ENCODE results near the gene PRAC1. TPM values are rescaled to one million over a fixed set of nuclear protein-coding genes. Genes with fewer than 3 reads are reported as not detected.

PRAC1 gene
- total RNA-seq, 2 experiments from 2014 or later, result not detected

- no peak overlapping the region for H3K27ac ChIP-seq (ENCODE audit: low read depth, low read length, poor library complexity, severe bottlenecking)
- POLR2A ChIA-PET, result no interaction called here
- no peaks in the 10 kb centered on the region for H3K79me2 ChIP-seq (ENCODE audit: insufficient read depth, low read depth, low read length)
- no peak for DNase-seq (ENCODE audit: low spot score)
- no peak overlapping the region for H3K4me2 ChIP-seq (ENCODE audit: low read length)
- H3K4me1 ChIP-seq (ENCODE audit: insufficient read depth, low read length, poor library complexity, severe bottlenecking), result no peaks in the 10 kb centered on the region
- no peaks in the 10 kb centered on the region for H3K36me3 ChIP-seq (ENCODE audit: insufficient read depth, low read length)
- no peak overlapping the region for H3K4me3 ChIP-seq (ENCODE audit: low read depth, low read length, poor library complexity, severe bottlenecking)
- TF ChIP-seq CTCF (conservative IDR thresholded peaks at IDR 0.05; ENCODE audit: low read length) (no peak), EZH2phosphoT487 (IDR thresholded peaks at IDR 0.05; ENCODE audit: borderline replicate concordance, low read depth, low read length) (no peak)
- no peaks in the 10 kb centered on the region for H3K9me3 ChIP-seq (ENCODE audit: low read length)
- BruUV-seq (replicated peaks), result no TSS peak
- intact Hi-C loops (cut with micrococcal nuclease; ENCODE audit: unreplicated experiment), result no loop called here
- H2AFZ ChIP-seq (ENCODE audit: low read length), result no peak overlapping the region
- no peaks in the 10 kb centered on the region for H4K20me1 ChIP-seq (ENCODE audit: insufficient read depth, low read length)
- H3K9me2 ChIP-seq (ENCODE audit: insufficient read depth, low read length), result no peaks in the 10 kb centered on the region
- CTCF ChIA-PET (ENCODE audit: unreplicated experiment), result no interaction called here
Observed at GRCh38 chr17:48672340-48672739, 50.0 kb downstream of the PRAC1 start.

Small RNAs within 50 kb of the gene (microRNA-seq; reads per million reads assigned to microRNA genes)
- gene MIR3185 (ENCODE audit: borderline replicate concordance), result not detected

Small RNAs within 50 kb of the gene (small RNA-seq; reads per million reads assigned to genes)
- gene AC091179.2, result not detected
- gene COX6B1P2, result not detected
- gene MIR3185, result not detected
- gene RF02132, result not detected
- gene RF02133, result not detected
- not detected for gene RN7SL125P

Other genes starting within 250 kb of the PRAC1 start
- gene HOXB1, start 191.5 kb downstream of the PRAC1 start, total RNA-seq (2014; rRNA removed; shearing (Covaris generic)), result not detected in 2 replicates
- not detected in 2 replicates for gene HOXB1, start 191.5 kb downstream of the PRAC1 start, total RNA-seq (2022)
- not detected in 2 replicates for gene HOXB2, start 177.4 kb downstream of the PRAC1 start, total RNA-seq (2014; rRNA removed; shearing (Covaris generic))
- gene HOXB2, start 177.4 kb downstream of the PRAC1 start, total RNA-seq (2022), result not detected in 2 replicates
- 7.2 and 7.4 TPM in 2 replicates for gene HOXB4, start 144.2 kb downstream of the PRAC1 start, total RNA-seq (2014; rRNA removed; shearing (Covaris generic))
- 8.9 and 9.2 TPM in 2 replicates for gene HOXB4, start 144.2 kb downstream of the PRAC1 start, total RNA-seq (2022)
- gene HOXB3, start 132.3 kb downstream of the PRAC1 start, total RNA-seq (2014; rRNA removed; shearing (Covaris generic)), result 7.7 and 14.0 TPM in 2 replicates
- 13.0 and 14.6 TPM in 2 replicates for gene HOXB3, start 132.3 kb downstream of the PRAC1 start, total RNA-seq (2022)
- gene HOXB5, start 128.7 kb downstream of the PRAC1 start, total RNA-seq (2014; rRNA removed; shearing (Covaris generic)), result not detected in 2 replicates
- not detected in 2 replicates for gene HOXB5, start 128.7 kb downstream of the PRAC1 start, total RNA-seq (2022)
- 0.41 TPM in 1 of 2 replicates, not detected in the other for gene HOXB6, start 117.5 kb downstream of the PRAC1 start, total RNA-seq (2014; rRNA removed; shearing (Covaris generic))
- not detected in 2 replicates for gene HOXB6, start 117.5 kb downstream of the PRAC1 start, total RNA-seq (2022)
- 6.3 and 9.2 TPM in 2 replicates for gene HOXB7, start 111.5 kb downstream of the PRAC1 start, total RNA-seq (2014; rRNA removed; shearing (Covaris generic))
- 16.3 and 17.0 TPM in 2 replicates for gene HOXB7, start 111.5 kb downstream of the PRAC1 start, total RNA-seq (2022)
- gene HOXB8, start 107.2 kb downstream of the PRAC1 start, total RNA-seq (2014; rRNA removed; shearing (Covaris generic)), result not detected in 2 replicates
- gene HOXB8, start 107.2 kb downstream of the PRAC1 start, total RNA-seq (2022), result not detected in 2 replicates
- gene HOXB9, start 96.2 kb downstream of the PRAC1 start, total RNA-seq (2014; rRNA removed; shearing (Covaris generic)), result not detected in 2 replicates
- not detected in 2 replicates for gene HOXB9, start 96.2 kb downstream of the PRAC1 start, total RNA-seq (2022)
- not detected in 2 replicates for gene PRAC2, start 667 bp upstream of the PRAC1 start, total RNA-seq (2014; rRNA removed; shearing (Covaris generic))
- gene PRAC2, start 667 bp upstream of the PRAC1 start, total RNA-seq (2022), result not detected in 2 replicates
- gene HOXB13, start 6.2 kb upstream of the PRAC1 start, total RNA-seq (2014; rRNA removed; shearing (Covaris generic)), result not detected in 2 replicates
- not detected in 2 replicates for gene HOXB13, start 6.2 kb upstream of the PRAC1 start, total RNA-seq (2022)
- gene TTLL6, start 94.7 kb upstream of the PRAC1 start, total RNA-seq (2014; rRNA removed; shearing (Covaris generic)), result not detected in 2 replicates
- gene TTLL6, start 94.7 kb upstream of the PRAC1 start, total RNA-seq (2022), result not detected in 2 replicates
- gene CALCOCO2, start 108.5 kb upstream of the PRAC1 start, total RNA-seq (2014; rRNA removed; shearing (Covaris generic)), result 15.3 and 22.7 TPM in 2 replicates
- 64.5 and 77.9 TPM in 2 replicates for gene CALCOCO2, start 108.5 kb upstream of the PRAC1 start, total RNA-seq (2022)
- gene ATP5MC1, start 170.3 kb upstream of the PRAC1 start, total RNA-seq (2014; rRNA removed; shearing (Covaris generic)), result 97.4 and 120 TPM in 2 replicates
- 96.4 and 135 TPM in 2 replicates for gene ATP5MC1, start 170.3 kb upstream of the PRAC1 start, total RNA-seq (2022)
- gene UBE2Z, start 185.9 kb upstream of the PRAC1 start, total RNA-seq (2014; rRNA removed; shearing (Covaris generic)), result 44.7 and 52.3 TPM in 2 replicates
- gene UBE2Z, start 185.9 kb upstream of the PRAC1 start, total RNA-seq (2022), result 81.1 and 81.2 TPM in 2 replicates
- 45.8 and 57.2 TPM in 2 replicates for gene SNF8, start 222.3 kb upstream of the PRAC1 start, total RNA-seq (2014; rRNA removed; shearing (Covaris generic))
- gene SNF8, start 222.3 kb upstream of the PRAC1 start, total RNA-seq (2022), result 73.3 and 92.2 TPM in 2 replicates
- not detected in 2 replicates for gene GIP, start 246.1 kb upstream of the PRAC1 start, total RNA-seq (2014; rRNA removed; shearing (Covaris generic))
- gene GIP, start 246.1 kb upstream of the PRAC1 start, total RNA-seq (2022), result not detected in 2 replicates

Measured in OCI-LY7 (cell line).